CD4-positive, alpha-beta memory T cell (primary cell): ENCODE data around the gene RPL15. TPM values are rescaled to one million over a fixed set of nuclear protein-coding genes. Genes with fewer than 3 reads are reported as not detected.
"Not testable (repeated sequence)": the region's sequence is repeated elsewhere in the genome, so short reads cannot be mapped to it uniquely, and the experiment has no call there.

Experiments
- CTCF ChIA-PET: fragments of 350-600 bp; sonication (Branson Sonifier 250); formaldehyde crosslinking; loops from one replicate; lab custom pipeline; 2021; ENCODE audit warnings: inconsistent platforms; ENCODE audit not compliant: partially characterized antibody; lab: Charles Lee
- POLR2A ChIA-PET: fragments of 350-600 bp; sonication (Branson Sonifier 250); formaldehyde crosslinking; loops from one replicate; lab custom pipeline; 2021; ENCODE audit not compliant: partially characterized antibody; lab: Charles Lee
- DNase-seq, 5 donors: peaks; one replicate each; pipeline versions ENCODE4 v3.0.0 to v3.0.0-alpha.2; 2020 to 2022; ENCODE audit warnings: mixed read lengths in 1 of 5
- H3K27ac ChIP-seq: one replicate; pipeline ENCODE4 v1.7.0; 2013; ENCODE audit warnings: low read depth, low read length
- H3K27me3 ChIP-seq: 2 replicates; pipeline ENCODE4 v1.7.0; 2013; ENCODE audit warnings: mild to moderate bottlenecking, low read length, moderate library complexity; ENCODE audit not compliant: insufficient read depth
- H3K36me3 ChIP-seq: 2 replicates; pipeline ENCODE4 v1.7.0; 2013; ENCODE audit warnings: mild to moderate bottlenecking, low read length, moderate library complexity; ENCODE audit not compliant: insufficient read depth
- H3K4me1 ChIP-seq: 2 replicates; pipeline ENCODE4 v1.7.0; 2013; ENCODE audit warnings: mild to moderate bottlenecking, low read length, moderate library complexity; ENCODE audit not compliant: insufficient read depth
- H3K4me3 ChIP-seq, 2 donors: one replicate each; pipeline ENCODE4 v1.7.0; 2013; ENCODE audit warnings: low read length in 2 of 2, mild to moderate bottlenecking in 1 of 2
- H3K9me3 ChIP-seq, 2 donors: one replicate each; pipeline ENCODE4 v1.7.0; 2013; ENCODE audit warnings: low read length in 2 of 2, control low read depth in 1 of 2; ENCODE audit not compliant: control insufficient read depth in 1 of 2
- H3K27ac Mint-ChIP-seq, 7 donors: one replicate each; pipeline ENCODE4 v1.8.0; 2020 to 2021; ENCODE audit warnings: mixed read lengths in 7 of 7, mild to moderate bottlenecking in 6 of 7, inconsistent platforms in 3 of 7, moderate library complexity in 3 of 7
- H3K27me3 Mint-ChIP-seq, 2 donors: one replicate each; pipeline ENCODE4 v1.8.0; 2020 to 2021; ENCODE audit warnings: mixed read lengths in 2 of 2
- H3K36me3 Mint-ChIP-seq, 2 donors: one replicate each; pipeline ENCODE4 v1.8.0; 2020 to 2021; ENCODE audit warnings: mixed read lengths in 2 of 2, inconsistent platforms in 1 of 2, mild to moderate bottlenecking in 1 of 2
- H3K4me1 Mint-ChIP-seq, 4 donors: one replicate each; pipeline ENCODE4 v1.8.0; 2020 to 2021; ENCODE audit warnings: mixed read lengths in 4 of 4, mild to moderate bottlenecking in 1 of 4
- H3K4me3 Mint-ChIP-seq, 8 donors: one replicate each; pipeline ENCODE4 v1.8.0; 2020 to 2021; ENCODE audit warnings: mixed read lengths in 8 of 8, mild to moderate bottlenecking in 7 of 8, moderate library complexity in 6 of 8, inconsistent platforms in 3 of 8
- H3K9me3 Mint-ChIP-seq, 8 donors: one replicate each; pipeline ENCODE4 v1.8.0; 2020 to 2021; ENCODE audit warnings: mixed read lengths in 8 of 8, mild to moderate bottlenecking in 5 of 8, inconsistent platforms in 3 of 8, moderate library complexity in 1 of 8
- intact Hi-C: fragments of 100-400 bp; cut with micrococcal nuclease; formaldehyde crosslinking; loops from one replicate; pipeline ENCODE4 v1.15.1; 2023
- polyA plus RNA-seq, 2 donors: library from polyadenylated mRNA; unstranded; fragments of 300-500 nt; fragmentation: Illumina TruSeq; gene quantifications; one replicate each; pipeline ENCODE4 v1.2.3, GENCODE V29; 2021
- total RNA-seq, 2 experiments: library from RNA; stranded (reverse); gene quantifications; one replicate each; pipeline ENCODE4 v1.2.3, GENCODE V29; 2021

RPL15 gene
- total and polyA plus RNA-seq, 4 experiments from 2014 or later: 1,856 to 4,720 (median 3,328) TPM

DNA sequence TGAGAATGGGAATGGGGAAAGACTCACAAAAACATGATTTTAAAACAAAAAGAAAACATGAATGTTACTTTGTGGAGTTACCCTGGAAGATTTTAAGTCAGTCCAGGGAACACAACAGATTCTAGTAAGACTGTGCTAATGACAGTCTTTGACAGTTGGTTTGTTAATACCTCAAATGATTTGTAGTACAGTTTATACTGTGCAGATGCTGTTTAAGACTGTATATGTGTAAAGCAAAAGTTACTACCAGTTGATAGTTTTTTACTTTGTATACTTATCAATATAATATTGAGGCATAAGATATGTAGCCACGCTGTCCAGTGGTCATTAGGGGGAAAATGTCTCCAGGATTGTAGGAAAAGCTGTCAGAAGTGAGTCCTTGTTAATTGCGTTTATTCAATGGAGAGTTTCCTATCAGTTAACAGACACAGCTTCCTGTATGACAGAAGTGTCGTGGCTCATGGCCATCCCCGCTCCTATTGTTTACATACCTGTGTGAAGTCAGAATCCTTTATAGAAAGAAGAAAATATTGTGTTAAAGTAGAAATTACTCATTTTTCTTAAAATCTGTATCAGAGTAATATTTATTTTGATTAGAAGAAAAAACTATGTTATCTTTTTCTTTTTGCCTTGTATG is 36.1 kb upstream of the RPL15 start:
- Mint-ChIP-seq H3K4me3 (no peak overlapping the region), H3K9me3 (no peaks in the 10 kb centered on the region), H3K4me1 (peaks cover 13 to 43% (median 21%) of the 10 kb centered on the region in 4 donors), H3K36me3 (peaks cover 5 to 7% of the 10 kb centered on the region in 2 donors), H3K27me3 (no peaks in the 10 kb centered on the region), H3K27ac (peak overlapping the region in 1 of 7 donors; percentile 30)
- H3K4me3 ChIP-seq: no peak overlapping the region
- no peaks in the 10 kb centered on the region for H3K36me3 ChIP-seq
- H3K4me1 ChIP-seq: no peaks in the 10 kb centered on the region
- intact Hi-C loops: no loop called here
- H3K9me3 ChIP-seq: no peaks in the 10 kb centered on the region
- no peaks in the 10 kb centered on the region for H3K27me3 ChIP-seq
- ChIA-PET CTCF (interaction anchor here (0.7 to 1.3 kb wide), 2 partner anchors 8 to 9 kb away, joined by 3 read pairs; no protein-coding TSS in a partner anchor), POLR2A (no interaction called here)
- no peak overlapping the region for H3K27ac ChIP-seq
- no peak for DNase-seq

DNA sequence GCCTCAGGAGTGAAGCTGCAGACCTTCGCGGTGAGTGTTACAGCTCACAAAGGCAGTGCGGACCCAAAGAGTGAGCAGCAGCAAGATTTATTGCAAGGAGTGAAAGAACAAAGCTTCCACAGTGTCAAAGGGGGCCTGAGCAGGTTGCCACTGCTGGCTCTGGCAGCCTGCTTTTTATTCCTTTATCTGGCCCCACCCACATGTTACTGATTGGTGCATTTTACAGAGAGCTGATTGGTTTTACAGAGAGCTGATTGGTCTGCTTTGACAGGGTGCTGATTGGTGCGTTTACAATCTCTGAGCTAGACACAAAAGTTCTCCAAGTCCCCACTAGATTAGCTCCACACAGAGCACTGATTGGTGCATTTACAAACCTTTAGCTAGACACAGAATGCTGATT is 34.9 kb upstream of the RPL15 start:
- H3K9me3 ChIP-seq, intact Hi-C loops, CTCF ChIA-PET, H3K4me3 Mint-ChIP-seq, H3K4me3 ChIP-seq, H3K9me3 Mint-ChIP-seq, H3K36me3 Mint-ChIP-seq, H3K4me1 ChIP-seq, DNase-seq, H3K36me3 ChIP-seq, H3K27me3 Mint-ChIP-seq, H3K27me3 ChIP-seq, H3K27ac ChIP-seq: not testable (repeated sequence)
- POLR2A ChIA-PET: interaction anchor here (0.6 to 1.1 kb wide), 3 partner anchors 9 to 1153 kb away, joined by 3 read pairs; partner anchors contain the start of genes NKIRAS1 and RPL15
- Mint-ChIP-seq H3K4me1 (peaks cover 9 to 34% (median 16%) of the 10 kb centered on the region in 4 donors), H3K27ac (peak overlapping the region in 1 of 7 donors; percentile 53)

DNA sequence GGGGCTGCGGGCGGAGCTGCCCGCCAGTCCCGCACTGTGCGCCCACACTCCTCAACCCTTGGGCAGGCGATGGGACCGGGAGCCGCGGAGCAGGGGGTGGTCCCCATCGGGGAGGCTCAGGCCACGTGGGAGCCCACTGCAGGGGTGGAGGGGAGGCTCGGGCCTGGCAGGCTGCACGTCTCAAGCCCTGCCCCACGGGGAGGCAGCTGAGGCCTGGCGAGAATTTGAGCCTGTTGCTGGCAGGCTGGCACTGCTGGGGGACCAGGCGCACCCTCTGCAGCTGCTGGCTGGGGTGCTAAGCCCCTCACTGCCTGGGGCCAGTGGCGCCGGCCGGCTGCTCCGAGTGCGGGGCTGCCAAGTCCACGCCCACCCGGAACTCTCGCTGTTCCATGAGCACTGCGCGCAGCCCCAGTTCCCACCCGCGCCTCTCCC is 34.4 kb upstream of the RPL15 start:
- Mint-ChIP-seq H3K4me3 (no peak overlapping the region), H3K36me3 (peaks cover 7 to 8% of the 10 kb centered on the region in 2 donors), H3K27me3 (no peaks in the 10 kb centered on the region), H3K4me1 (peaks cover 9 to 29% (median 13%) of the 10 kb centered on the region in 4 donors), H3K9me3 (no peaks in the 10 kb centered on the region), H3K27ac (no peak overlapping the region)
- ChIA-PET POLR2A (interaction anchor here (1.1 kb wide), 2 partner anchors 8 to 34 kb away, joined by 3 read pairs; partner anchors contain the start of genes NKIRAS1 and RPL15), CTCF (no interaction called here)
- Histone ChIP-seq H3K4me3 (no peak overlapping the region), H3K9me3 (no peaks in the 10 kb centered on the region), H3K27me3 (no peaks in the 10 kb centered on the region), H3K27ac (no peak overlapping the region), H3K4me1 (no peaks in the 10 kb centered on the region), H3K36me3 (no peaks in the 10 kb centered on the region)
- no peak for DNase-seq
- intact Hi-C loops: no loop called here

DNA sequence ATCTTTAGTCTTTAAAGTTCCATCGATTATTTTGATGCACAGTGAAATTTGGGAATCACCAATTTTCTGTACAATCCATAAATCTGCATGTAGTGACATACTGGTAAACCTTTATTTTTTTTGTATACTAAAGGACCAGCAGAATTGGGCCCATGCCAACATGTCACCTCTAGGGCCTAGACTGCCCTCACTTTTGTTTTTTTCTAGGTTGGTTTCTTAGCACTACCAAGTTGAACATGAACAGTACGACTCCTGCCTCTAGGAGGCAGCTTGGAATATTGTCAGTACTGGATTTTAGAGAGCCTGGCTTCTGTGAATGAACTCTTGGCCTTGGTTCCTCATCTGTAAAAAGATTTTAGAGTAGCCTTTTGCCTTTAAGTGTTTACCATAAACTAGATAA is 32.5 kb upstream of the RPL15 start:
- Histone ChIP-seq H3K27ac (no peak overlapping the region), H3K4me3 (no peak overlapping the region), H3K9me3 (no peaks in the 10 kb centered on the region), H3K27me3 (no peaks in the 10 kb centered on the region), H3K36me3 (no peaks in the 10 kb centered on the region), H3K4me1 (no peaks in the 10 kb centered on the region)
- H3K4me3 Mint-ChIP-seq: no peak overlapping the region
- intact Hi-C loops: no loop called here
- peaks cover 3 to 14% (median 7%) of the 10 kb centered on the region in 4 donors for H3K4me1 Mint-ChIP-seq
- DNase-seq: no peak
- ChIA-PET CTCF (interaction anchor here (1.1 kb wide), 1 partner anchor 39 kb away, joined by 4 read pairs; no protein-coding TSS in a partner anchor), POLR2A (no interaction called here)
- no peaks in the 10 kb centered on the region for H3K27me3 Mint-ChIP-seq
- H3K36me3 Mint-ChIP-seq: peaks cover 7 to 14% of the 10 kb centered on the region in 2 donors
- H3K27ac Mint-ChIP-seq: peak overlapping the region in 3 of 7 donors; percentile 29 to 73 (median 42)
- H3K9me3 Mint-ChIP-seq: no peaks in the 10 kb centered on the region

DNA sequence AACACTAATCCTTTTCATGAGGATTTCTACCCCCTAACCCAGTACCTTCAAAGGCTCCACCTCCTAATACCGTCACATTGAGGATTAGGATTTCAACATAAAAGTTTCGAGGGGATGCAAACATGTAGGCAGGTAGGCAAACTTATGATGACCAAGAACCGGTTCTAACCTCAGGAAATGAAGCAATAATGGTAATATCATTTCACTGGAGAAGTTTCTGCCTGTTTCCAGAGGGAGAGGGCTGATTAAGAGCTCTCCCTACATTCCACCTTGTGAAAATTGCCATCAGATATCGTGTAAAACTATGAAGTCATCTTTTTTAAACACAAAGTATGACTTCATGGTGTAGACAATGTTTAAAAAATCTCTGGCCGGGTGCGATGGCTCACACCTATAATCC is 31.7 kb upstream of the RPL15 start:
- Histone ChIP-seq H3K27me3 (no peaks in the 10 kb centered on the region), H3K36me3 (no peaks in the 10 kb centered on the region), H3K27ac (no peak overlapping the region), H3K4me3 (no peak overlapping the region), H3K9me3 (no peaks in the 10 kb centered on the region), H3K4me1 (no peaks in the 10 kb centered on the region)
- Mint-ChIP-seq H3K27me3 (no peaks in the 10 kb centered on the region), H3K9me3 (no peaks in the 10 kb centered on the region), H3K4me1 (peaks cover 3 to 12% (median 6%) of the 10 kb centered on the region in 4 donors), H3K27ac (peak overlapping the region in 2 of 7 donors; percentile 23 to 37), H3K4me3 (no peak overlapping the region), H3K36me3 (peaks cover 8 to 15% of the 10 kb centered on the region in 2 donors)
- DNase-seq: no peak
- POLR2A ChIA-PET: no interaction called here
- CTCF ChIA-PET: no interaction called here
- intact Hi-C loops: no loop called here

DNA sequence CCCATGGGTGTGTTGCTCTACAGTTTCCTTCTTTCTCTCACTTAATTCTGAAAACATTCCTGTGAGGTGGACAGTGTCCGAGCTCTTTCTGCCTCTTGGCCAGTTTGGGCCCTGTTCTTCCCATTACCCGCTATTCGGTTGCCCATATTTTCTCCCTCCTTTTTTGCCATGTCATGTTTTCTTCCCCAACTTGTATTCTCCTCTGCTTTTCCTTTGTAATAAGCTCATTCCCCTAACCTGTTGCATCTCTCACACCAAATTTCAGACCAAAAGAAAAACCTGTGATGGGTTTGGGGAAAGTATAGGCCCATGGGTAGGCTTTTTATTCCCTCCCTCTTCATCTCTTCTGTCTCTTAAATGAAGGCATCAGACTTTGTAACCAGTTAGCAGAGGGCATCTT is 30.6 kb upstream of the RPL15 start:
- no peak overlapping the region for H3K4me3 Mint-ChIP-seq
- H3K9me3 ChIP-seq: no peaks in the 10 kb centered on the region
- H3K27ac Mint-ChIP-seq: peak overlapping the region in 4 of 7 donors; percentile 13 to 64 (median 27)
- H3K4me1 Mint-ChIP-seq: peaks cover 0 to 10% (median 4%) of the 10 kb centered on the region in 4 donors
- ChIA-PET POLR2A (no interaction called here), CTCF (interaction anchor here (0.6 to 1.2 kb wide), 2 partner anchors 13 to 70 kb away, joined by 3 to 4 read pairs; no protein-coding TSS in a partner anchor)
- no peaks in the 10 kb centered on the region for H3K9me3 Mint-ChIP-seq
- no peaks in the 10 kb centered on the region for H3K4me1 ChIP-seq
- H3K36me3 Mint-ChIP-seq: peaks cover 11 to 18% of the 10 kb centered on the region in 2 donors
- no peak overlapping the region for H3K27ac ChIP-seq
- no peaks in the 10 kb centered on the region for H3K27me3 Mint-ChIP-seq
- no peak overlapping the region for H3K4me3 ChIP-seq
- intact Hi-C loops: no loop called here
- H3K36me3 ChIP-seq: no peaks in the 10 kb centered on the region
- DNase-seq: no peak
- H3K27me3 ChIP-seq: no peaks in the 10 kb centered on the region

DNA sequence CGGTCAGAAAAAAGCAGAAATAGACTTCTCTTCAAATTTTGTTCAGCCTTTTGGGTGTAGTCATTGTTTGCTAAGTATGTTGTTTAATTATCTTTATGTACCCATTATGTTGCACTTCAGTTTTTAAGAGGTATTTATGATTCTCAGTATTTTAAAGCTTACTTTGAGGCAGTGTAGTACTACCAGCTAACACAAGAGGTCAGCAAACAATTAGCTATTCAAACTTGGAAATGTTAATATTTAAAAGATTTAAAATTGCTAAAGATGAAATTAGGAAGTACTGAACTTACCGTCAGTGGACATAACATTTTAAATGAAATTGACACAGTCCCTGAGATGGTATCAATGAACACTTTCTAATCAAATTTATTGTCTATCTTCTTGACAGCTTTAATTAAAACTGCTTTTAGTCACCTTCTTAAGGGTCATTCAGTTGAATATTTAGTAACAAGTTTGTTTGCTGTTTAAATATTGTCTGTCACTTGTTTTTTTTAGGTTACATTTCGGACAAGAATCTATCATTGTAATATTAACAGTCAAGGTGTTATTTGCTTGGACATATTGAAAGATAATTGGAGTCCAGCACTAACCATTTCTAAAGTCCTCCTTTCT is 28.2 kb upstream of the RPL15 start:
- Mint-ChIP-seq H3K4me1 (peaks cover 0 to 5% (median 0%) of the 10 kb centered on the region in 4 donors), H3K4me3 (no peak overlapping the region), H3K36me3 (peaks cover 5 to 21% of the 10 kb centered on the region in 2 donors), H3K27me3 (no peaks in the 10 kb centered on the region), H3K27ac (peak overlapping the region in 1 of 7 donors; percentile 62), H3K9me3 (no peaks in the 10 kb centered on the region)
- peaks cover 4% of the 10 kb centered on the region for H3K36me3 ChIP-seq
- peak in 4 of 5 donors; percentile 26 to 40 (median 28) for DNase-seq
- no peaks in the 10 kb centered on the region for H3K4me1 ChIP-seq
- CTCF ChIA-PET: interaction anchor here (0.7 to 3.9 kb wide), 18 partner anchors 8 to 348 kb away, joined by 3 to 23 read pairs (median 4); partner anchors contain the start of genes NKIRAS1 and RPL15
- no peaks in the 10 kb centered on the region for H3K9me3 ChIP-seq
- H3K27me3 ChIP-seq: no peaks in the 10 kb centered on the region
- intact Hi-C loops: loop anchor here (2.0 kb wide), 2 partner anchors 56 to 110 kb away; partner anchors contain the start of gene NR1D2
- H3K27ac ChIP-seq: no peak overlapping the region
- POLR2A ChIA-PET: interaction anchor here (2.1 kb wide), 1 partner anchor 28 kb away, joined by 10 read pairs; the partner anchor contains the start of genes NKIRAS1 and RPL15
- no peak overlapping the region for H3K4me3 ChIP-seq
